NCI-H524 (cell line): ENCODE measurements around the gene TNNI2.

Experiments
- DNase-seq, 2 experiments: peaks; one replicate each; lab custom pipeline; 2025; lab: John Stamatoyannopoulos, UW

Gene TNNI2

GRCh38 chr11:1888811-1889210, 50.0 kb downstream of the TNNI2 start:
- no peak for DNase-seq

- DNase-seq = no peak
Measured at GRCh38 chr11:1889224-1889930, 50.6 kb downstream of the TNNI2 start.

GRCh38 chr11:1889941-1890855, 51.4 kb downstream of the TNNI2 start:
- no peak for DNase-seq
